H4 (cell line): Measurements from ENCODE around the gene RFX4. TPM values are rescaled to one million over a fixed set of nuclear protein-coding genes. Genes with fewer than 3 reads are reported as not detected.

ENCODE experiments used
- DNase-seq: peaks from one replicate; pipeline ENCODE4 v3.0.0-alpha.2; 2015; ENCODE audit warnings: low spot score
- total RNA-seq: library from RNA; depleted of rRNA; stranded (reverse); fragments of >200 nt; shearing (Covaris generic); gene quantifications from 2 replicates; pipeline ENCODE4 v1.2.3, GENCODE V29; 2014; rRNA removed

RFX4 gene
- total RNA-seq: not detected in 2 replicates

GRCh38 chr12:106582641-106583230, at the start of gene RFX4:
RFX4 (plus strand) TSS chr12:106583004; CDS start chr12:106583321, 317 bp downstream.
- DNase-seq: no peak

GRCh38 chr12:106541201-106541600, 41.6 kb upstream of the RFX4 start:
- DNase-seq: no peak

- DNase-seq: no peak
These were observed 31.4 kb upstream of the RFX4 start for GRCh38 chr12:106551410-106551809.

GRCh38 chr12:106552228-106552627, 30.6 kb upstream of the RFX4 start:
- DNase-seq: no peak

GRCh38 chr12:106564678-106565329, 18.0 kb upstream of the RFX4 start:
- no peak for DNase-seq

DNA sequence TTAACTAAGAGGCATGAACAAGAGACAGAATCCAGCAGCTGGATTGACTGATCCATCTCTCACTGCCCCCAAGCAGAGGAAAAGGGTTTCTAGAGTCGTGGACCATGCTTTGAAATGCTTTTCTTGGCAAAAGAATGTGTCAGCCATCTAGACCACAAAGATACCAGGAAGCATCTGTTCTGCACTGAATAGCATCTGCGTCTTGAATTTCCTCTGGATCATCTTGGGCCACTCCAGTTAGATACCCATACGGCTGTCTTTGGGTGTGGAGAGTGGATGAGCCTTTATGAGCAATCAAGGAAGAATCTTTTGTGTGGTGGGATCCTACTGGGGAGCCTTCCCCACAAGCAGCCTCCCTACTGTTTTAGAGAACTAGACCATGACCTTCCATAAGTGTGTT, 16.0 kb upstream of the RFX4 start:
- no peak for DNase-seq

DNA sequence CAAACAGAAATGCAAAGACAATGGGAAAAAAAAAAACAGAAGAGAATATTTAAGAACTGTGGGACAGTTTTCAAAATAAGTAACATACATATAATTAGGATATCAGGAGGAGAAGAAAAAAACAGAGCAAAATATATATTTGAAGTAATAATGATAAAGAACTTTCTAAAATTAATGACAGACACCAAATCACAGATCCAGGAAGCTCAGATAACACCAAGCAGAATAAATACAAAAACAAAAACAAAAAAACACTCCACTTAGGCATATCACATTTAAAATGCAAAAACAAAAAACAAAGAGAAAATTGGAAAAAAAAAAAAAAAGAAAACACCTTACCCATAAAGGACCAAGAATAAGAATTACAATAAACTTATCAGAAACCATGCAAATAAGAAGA, 9.6 kb upstream of the RFX4 start:
- no peak for DNase-seq

- DNase-seq: no peak
These were observed 6.0 kb upstream of the RFX4 start for GRCh38 chr12:106576848-106577247.

GRCh38 chr12:106580671-106581508, 1.9 kb upstream of the RFX4 start:
- no peak for DNase-seq

GRCh38 chr12:106581543-106582248, 1.1 kb upstream of the RFX4 start:
- no peak for DNase-seq

- no peak for DNase-seq
These were observed 584 bp upstream of the RFX4 start for GRCh38 chr12:106582249-106582591.

GRCh38 chr12:106583242-106584103, 669 bp downstream of the RFX4 start:
- DNase-seq: no peak

DNA sequence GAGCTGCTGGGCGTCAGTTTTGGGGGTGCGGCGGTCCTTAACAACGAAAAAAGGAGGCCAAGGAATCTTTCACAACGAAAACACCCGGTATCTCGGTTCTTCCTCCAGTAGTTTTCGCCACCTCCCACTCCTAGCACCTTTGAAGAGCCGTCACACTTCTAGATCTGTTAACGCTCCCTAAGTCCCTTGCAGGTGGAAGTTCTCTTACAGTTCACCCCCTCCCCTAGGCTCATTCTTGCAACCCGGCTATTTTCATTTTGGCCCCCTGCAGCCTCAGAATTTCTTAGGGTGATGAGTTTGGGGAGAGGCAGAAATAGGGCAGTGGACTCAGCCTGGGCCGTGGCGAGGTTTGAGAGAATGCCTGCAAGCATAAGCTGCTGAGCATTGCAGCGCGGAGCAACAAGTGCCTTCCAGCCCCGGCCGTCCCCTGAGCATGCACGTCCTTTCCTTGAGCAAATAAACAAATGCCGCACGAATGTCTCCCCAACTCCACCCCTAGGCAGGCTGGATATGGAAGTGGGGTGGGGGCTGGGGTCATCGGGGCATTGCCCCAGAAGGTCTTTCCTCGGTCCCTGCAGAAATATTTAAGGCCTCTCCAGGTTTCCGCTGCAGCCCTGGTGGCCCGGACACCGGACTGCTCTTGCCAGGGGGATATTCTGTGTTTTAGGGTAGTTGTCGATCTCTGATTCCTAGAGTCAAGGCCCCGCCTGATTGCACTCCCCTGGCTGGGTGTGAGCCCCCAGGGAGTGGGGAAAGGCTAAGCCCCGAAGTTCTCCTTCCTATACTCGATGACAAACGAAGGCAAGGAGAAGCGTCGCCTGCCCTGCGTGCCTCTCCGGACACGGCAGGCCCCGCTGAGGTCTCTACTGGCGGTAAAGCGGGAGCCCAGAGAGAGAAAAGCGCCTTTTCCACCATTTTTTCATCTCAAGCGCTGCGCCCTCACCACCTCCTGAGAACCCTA, 1.6 kb downstream of the RFX4 start:
- no peak for DNase-seq

DNA sequence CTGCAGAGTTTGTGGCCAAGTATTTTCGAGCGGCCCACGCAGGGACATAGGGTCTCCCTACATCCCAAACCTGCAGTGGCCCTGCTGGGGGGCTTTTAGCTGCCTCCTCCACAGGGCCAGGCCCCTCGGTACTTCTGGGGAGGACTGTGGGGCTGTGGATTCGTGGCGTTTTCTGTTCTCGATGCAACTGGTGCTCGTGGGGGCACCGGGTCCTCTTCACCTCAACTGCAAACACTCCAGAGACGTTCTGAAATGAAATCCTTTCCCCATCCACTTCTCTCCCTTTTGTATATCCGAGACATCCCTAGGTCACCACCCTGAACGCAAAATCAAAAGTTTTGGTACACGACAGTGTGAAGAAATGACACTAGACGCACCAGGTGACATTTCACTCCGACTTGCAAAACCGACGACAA, 2.3 kb downstream of the RFX4 start:
- no peak for DNase-seq

DNA sequence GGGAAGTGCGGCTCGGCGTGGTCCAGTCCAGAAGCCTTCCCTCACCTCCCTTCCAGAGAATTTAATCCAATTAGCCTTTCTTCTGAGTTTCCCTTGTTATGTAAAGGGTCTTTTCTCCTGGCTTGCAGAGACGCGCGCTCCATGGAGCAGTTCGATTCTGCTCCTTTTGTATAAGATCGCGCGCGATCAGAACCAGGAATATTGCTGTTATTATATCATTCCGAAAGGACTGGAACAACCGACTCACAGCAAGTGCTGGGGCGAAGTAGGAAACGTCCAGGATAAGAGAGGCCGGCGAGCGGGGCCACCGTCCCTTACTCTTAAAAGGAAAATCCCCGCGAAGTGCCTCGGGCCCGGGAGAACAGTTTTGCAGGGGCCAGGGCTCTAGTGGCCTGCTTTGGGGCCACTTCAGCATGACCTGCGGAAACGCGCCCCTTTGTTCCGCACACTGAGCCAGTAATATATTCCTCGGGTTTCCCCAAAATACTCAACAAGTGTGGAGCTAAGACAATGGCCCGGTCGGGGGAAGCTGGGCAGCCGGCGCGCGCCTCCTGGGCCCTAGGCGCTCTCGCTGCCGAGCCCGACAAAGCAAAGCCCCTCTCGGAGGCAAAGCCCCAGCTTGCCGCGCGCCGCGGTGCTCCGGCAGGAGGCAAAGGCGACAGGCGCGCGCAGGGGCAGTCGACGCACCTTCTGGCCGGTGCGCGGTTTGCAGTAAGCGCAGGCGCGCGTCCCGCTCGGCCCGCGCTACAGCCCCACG, 2.9 kb downstream of the RFX4 start:
- no peak for DNase-seq

GRCh38 chr12:106586278-106586802, 3.5 kb downstream of the RFX4 start:
- DNase-seq: no peak

DNA sequence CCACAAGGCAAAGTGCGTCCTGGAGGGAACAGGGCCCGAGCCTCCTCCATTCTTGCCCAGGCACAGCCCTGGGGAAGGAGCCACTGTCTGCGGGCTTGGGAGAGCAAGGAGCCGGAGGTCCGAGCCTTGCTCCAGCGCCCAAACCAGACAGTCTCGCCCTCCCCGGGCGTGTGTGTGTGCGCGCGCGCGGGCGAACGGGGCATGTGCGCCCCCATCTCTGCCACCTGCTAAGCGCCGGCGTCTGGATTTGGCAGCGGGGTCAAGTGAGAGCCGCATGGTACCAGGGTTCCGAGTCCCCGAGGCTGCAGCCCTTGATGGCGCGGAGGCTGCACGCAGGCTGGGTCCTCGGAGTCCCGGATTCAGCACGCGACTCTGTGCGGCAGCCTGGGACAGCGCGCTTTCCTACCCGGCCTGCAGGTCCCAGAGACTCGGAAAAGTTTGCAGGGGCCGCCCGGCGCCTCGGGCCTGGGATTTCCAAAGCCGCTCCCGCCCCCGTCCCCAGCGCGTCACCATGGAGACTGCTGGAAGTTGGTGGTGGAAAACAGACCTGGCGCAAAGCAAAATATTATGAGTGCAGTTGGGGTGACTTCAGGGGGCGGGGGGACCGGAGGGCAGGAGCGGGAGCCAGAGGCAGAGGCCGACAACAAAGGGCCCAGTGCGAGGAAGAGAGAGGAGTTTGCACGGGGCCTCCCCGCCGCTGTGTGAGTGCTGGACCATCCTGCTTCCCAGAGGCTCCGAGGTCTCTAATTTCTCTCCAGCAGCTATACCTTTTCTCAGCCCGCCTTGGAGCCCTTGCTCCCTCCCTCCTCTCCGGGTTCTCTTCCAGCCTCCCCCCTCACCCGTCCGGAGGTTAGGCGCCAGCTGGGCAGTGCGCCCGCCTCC, 4.2 kb downstream of the RFX4 start:
- DNase-seq: no peak

DNA sequence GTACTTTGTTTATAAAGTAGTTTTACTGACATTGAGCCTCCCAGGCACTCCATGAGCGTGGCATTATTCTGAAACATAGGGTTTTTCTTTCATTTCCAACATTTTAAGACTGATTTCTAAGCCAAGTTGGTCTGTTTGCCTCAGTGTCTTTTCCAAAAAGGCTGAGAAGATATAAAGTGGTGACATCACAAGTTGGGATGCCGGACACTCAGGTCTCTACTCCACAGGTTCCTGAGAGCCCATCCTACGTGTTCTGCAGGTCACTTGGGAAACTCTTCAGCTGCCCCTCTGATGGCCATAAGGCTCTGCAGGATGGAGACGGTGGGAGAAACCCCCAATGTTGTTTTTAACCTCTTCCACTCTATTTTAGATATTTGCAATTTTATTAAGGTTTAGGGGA, 6.0 kb downstream of the RFX4 start:
- no peak for DNase-seq
